ENCODE results near the gene LHX1. TPM values are rescaled to one million over a fixed set of nuclear protein-coding genes. Genes with fewer than 3 reads are reported as not detected.

The LHX1 gene
- total RNA-seq, 4 donors from 2014 or later = not detected

- Histone ChIP-seq H3K4me1 (peaks cover 79% of the 10 kb centered on the region), H3K4me3 (peak overlapping the region; percentile 26), H3K27me3 (peaks cover 100% of the 10 kb centered on the region), H3K36me3 (no peaks in the 10 kb centered on the region), H3K9me3 (no peaks in the 10 kb centered on the region), H3K27ac (no peak overlapping the region)
- WGBS = 5% methylated on average over 26 of the region's 26 CpGs
- DNase-seq (ENCODE audit: low spot score in 2 of 2) = no peak
- no peak for TF ChIP-seq POLR2A (IDR thresholded peaks at IDR 0.05)
- no peak for TF ChIP-seq EP300 (IDR thresholded peaks at IDR 0.05)
Observed at GRCh38 chr17:36934144-36934691, 3.1 kb upstream of the LHX1 start.

DNA sequence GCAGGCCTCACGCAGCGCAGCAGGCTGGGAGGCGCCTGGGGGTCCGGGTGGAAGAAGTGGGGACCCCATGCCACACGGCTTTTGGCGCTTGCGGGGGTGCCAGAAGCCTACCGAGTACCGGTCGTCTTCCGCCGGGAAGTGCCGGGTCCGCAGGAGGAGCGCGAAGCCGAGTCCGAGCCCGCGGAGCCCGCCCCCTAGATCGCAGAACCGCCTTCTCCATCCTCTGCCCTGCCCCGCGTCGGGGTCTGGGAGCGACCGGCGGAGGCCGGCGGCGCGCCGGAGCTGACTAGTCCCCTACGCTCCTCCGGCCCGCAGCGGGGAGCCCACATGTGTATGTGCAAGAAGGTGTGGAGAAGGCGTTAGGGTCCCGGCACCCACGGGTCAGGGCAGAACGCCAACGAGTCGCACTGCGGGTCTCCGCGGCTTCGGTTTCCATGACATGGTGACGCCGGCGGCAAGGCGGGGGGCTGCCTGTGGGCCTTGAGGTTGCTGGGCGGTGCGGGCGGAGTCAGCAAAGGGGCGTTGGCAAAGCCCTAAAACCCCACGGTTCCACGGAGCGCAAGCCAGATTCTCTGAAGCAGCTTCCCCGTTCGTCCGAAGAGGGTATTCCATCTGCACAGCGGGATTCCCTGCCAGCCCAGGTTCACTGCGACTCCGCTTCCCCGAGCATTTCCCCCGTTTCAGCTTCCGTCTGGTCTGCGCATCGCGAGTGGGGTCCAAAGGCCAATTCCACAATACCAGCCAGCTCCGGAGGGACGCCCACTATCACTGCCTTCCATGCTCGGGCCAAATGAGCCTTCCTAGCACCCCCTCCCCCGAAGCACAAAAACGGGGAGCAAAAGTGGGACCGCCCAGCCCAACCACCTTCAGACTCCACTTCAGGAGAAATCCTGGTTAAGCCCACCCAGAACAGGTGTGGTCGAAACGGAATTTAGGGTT is 2.3 kb upstream of the LHX1 start:
- DNase-seq (ENCODE audit: low spot score in 2 of 2) = no peak
- H3K4me3 ChIP-seq = peak overlapping the region; percentile 26
- H3K36me3 ChIP-seq = no peaks in the 10 kb centered on the region
- no peak for TF ChIP-seq EP300 (IDR thresholded peaks at IDR 0.05)
- TF ChIP-seq CTCF (IDR thresholded peaks at IDR 0.05) = no peak
- TF ChIP-seq POLR2A (IDR thresholded peaks at IDR 0.05) = no peak
- no peak for TF ChIP-seq POLR2AphosphoS5 (IDR thresholded peaks at IDR 0.05)
- WGBS = 1% methylated on average over 36 of the region's 79 CpGs
- no peak overlapping the region for H3K27ac ChIP-seq
- peaks cover 100% of the 10 kb centered on the region for H3K27me3 ChIP-seq
- H3K9me3 ChIP-seq = no peaks in the 10 kb centered on the region
- H3K4me1 ChIP-seq = peaks cover 86% of the 10 kb centered on the region

- TF ChIP-seq POLR2A (IDR thresholded peaks at IDR 0.05) (no peak), POLR2AphosphoS5 (IDR thresholded peaks at IDR 0.05) (no peak), CTCF (IDR thresholded peaks at IDR 0.05) (no peak), EP300 (IDR thresholded peaks at IDR 0.05) (no peak)
- Histone ChIP-seq H3K4me1 (peaks cover 95% of the 10 kb centered on the region), H3K27me3 (peaks cover 100% of the 10 kb centered on the region), H3K36me3 (no peaks in the 10 kb centered on the region), H3K4me3 (peak overlapping the region; percentile 20), H3K27ac (no peak overlapping the region), H3K9me3 (no peaks in the 10 kb centered on the region)
- DNase-seq (ENCODE audit: low spot score in 2 of 2) = no peak
- WGBS = 2% methylated on average over 42 of the region's 49 CpGs
Observed at GRCh38 chr17:36935671-36936454, 1.4 kb upstream of the LHX1 start.

GRCh38 chr17:36936455-36937000 is 747 bp upstream of the LHX1 start:
- TF ChIP-seq POLR2A (IDR thresholded peaks at IDR 0.05) (no peak), CTCF (IDR thresholded peaks at IDR 0.05) (no peak), POLR2AphosphoS5 (IDR thresholded peaks at IDR 0.05) (no peak), EP300 (IDR thresholded peaks at IDR 0.05) (no peak)
- peaks cover 100% of the 10 kb centered on the region for H3K27me3 ChIP-seq
- no peaks in the 10 kb centered on the region for H3K36me3 ChIP-seq
- peak overlapping the region; percentile 20 for H3K4me3 ChIP-seq
- peaks cover 93% of the 10 kb centered on the region for H3K4me1 ChIP-seq
- WGBS = 5% methylated on average over 26 of the region's 58 CpGs
- no peaks in the 10 kb centered on the region for H3K9me3 ChIP-seq
- no peak for DNase-seq (ENCODE audit: low spot score in 2 of 2)
- no peak overlapping the region for H3K27ac ChIP-seq

- no peak for DNase-seq (ENCODE audit: low spot score in 2 of 2)
- TF ChIP-seq CTCF (IDR thresholded peaks at IDR 0.05) (no peak), POLR2A (IDR thresholded peaks at IDR 0.05) (no peak), POLR2AphosphoS5 (IDR thresholded peaks at IDR 0.05) (no peak), EP300 (IDR thresholded peaks at IDR 0.05) (no peak)
- H3K27ac ChIP-seq = no peak overlapping the region
- no peaks in the 10 kb centered on the region for H3K9me3 ChIP-seq
- H3K4me1 ChIP-seq = peaks cover 91% of the 10 kb centered on the region
- H3K27me3 ChIP-seq = peaks cover 100% of the 10 kb centered on the region
- H3K36me3 ChIP-seq = no peaks in the 10 kb centered on the region
- WGBS = under 1% methylated on average over 18 of the region's 36 CpGs
- H3K4me3 ChIP-seq = peak overlapping the region; percentile 20
Observed at GRCh38 chr17:36937959-36938565, 787 bp downstream of the LHX1 start.
